Left renal pelvis (tissue), 4 donors: Measurements from ENCODE around the gene DKK3. TPM values are rescaled to one million over a fixed set of nuclear protein-coding genes. Genes with fewer than 3 reads are reported as not detected.

ENCODE experiments used
- DNase-seq, 4 donors: peaks; one replicate each; pipeline ENCODE4 v3.0.0-alpha.2; 2013; ENCODE audit warnings: low read depth in 4 of 4, low spot score in 3 of 4
- polyA plus RNA-seq, 4 donors: library from polyadenylated mRNA; unstranded; fragments of 120-200 nt; gene quantifications; one replicate each; pipeline ENCODE4 v1.2.1, GENCODE V29; 2013; ENCODE audit not compliant: insufficient read length in 4 of 4

Gene DKK3
- polyA plus RNA-seq, 4 donors: 47.6 to 320 (median 95.1) TPM

DNA sequence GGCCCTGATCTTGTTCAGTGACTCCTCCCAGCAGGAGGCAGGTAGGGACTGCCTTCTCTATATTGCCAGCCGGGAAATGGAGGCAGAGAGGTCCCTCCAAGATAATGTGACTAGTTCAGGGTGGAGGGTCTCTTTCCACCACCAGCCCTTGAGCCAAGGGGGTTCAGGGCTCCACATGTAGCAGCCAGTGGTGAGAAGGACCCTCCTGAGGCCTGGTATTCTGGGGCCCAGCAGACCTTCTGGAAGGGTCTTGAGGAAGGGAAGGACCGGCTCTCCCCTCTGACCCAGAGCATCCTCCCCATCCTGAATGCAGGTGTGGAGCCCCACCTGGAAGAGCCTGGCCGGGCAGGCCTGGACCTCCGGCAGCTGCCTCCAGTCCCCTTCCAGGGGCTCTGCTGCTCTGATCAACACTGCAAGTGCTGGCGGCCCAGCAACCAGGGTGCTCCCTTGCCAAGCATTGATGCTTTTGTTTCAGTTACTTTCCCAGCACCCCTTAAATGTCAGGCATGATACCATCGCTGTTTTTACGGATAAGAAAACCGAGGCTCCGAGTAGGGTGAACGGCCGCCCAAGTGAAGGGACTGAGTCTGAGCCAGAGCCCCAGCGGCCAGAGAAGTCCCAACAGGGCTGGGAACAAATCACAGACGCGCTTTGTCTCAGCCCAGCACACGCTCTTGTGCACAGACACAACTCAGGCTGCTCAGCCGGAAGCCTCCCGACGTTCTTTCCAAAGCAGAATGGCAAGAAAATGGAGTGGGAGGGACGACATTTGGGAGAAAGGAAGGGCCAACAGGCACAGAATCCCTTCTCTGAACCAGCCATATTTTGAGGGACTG, 38.8 kb downstream of the DKK3 start:
- DNase-seq: no peak

DNA sequence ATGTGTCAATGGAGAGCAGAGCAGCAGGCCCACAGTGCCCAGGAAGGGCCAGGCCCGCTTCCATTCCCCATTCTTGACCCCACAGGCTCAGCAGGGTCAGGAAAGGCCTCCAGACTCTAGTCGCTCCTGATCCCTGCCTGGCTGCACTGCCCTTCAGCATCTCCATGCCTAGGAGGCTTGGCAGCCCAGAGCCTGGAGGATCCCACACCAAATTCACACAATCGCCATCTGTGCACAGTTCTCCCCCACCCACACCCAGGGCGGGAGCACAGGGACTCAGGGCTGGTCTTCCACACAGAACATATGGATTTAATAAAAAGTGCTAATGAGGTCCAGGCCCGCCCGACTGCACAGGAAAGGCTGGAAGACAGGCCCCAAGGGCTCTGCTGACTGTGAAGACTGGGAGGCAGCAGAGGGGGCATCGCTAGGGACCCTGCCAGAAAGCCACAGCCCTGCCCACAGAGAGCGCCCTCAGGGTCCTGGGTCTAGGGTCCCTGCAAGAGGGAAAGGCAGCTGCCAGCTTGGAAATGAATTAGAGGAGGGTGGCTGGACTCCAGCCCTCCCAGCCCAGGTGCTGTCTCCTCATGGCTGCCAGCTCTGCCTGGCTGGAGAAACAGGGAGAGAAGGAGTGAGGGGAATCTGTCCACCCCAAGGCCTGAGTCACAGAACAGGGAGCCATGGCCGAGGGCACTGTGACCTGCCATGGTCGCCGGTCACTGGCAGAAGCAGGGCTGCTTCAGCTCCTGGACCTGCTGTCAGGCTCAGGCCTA, 39.7 kb downstream of the DKK3 start:
- DNase-seq: no peak

DNA sequence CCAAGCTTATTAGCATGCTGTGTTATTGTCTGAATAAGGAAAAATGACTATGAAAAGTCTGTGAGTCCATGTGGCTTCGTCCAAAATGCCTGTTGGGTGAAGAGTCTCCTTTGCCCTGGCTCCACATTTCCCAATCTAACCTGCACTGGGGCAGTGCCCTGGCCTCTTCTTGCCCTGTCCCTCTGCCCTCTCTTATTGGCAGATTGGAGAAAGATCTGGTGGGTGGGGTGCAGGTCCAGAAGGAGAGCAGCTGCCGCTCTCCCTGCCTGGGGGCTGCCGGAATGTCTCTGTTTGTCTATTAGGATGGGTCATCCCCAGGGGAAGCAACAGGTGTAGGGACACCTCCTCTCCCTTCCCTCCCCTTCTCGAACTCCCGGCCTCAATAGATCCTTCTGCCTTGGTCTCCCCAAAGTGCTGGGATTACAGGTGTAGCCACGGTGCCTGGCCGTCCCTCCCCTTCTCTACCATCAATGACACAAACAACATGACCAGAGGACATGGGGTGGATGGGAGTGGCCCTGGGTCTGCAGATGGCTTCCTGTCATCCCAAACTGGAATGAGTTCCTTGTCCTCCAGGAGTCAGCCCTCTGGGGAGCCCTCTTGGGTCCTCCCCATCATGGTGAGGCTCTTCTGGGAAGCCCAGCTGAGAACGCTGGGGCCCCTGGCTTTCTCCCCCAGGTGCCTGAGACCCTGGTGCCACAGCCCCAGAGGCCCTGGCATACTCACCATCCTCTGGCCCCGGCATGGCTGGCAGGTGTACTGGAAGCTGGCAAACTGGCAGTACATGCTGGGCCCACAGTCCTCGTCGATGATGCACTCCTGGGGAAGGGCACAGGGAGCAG, 40.5 kb downstream of the DKK3 start:
- DNase-seq: no peak

DNA sequence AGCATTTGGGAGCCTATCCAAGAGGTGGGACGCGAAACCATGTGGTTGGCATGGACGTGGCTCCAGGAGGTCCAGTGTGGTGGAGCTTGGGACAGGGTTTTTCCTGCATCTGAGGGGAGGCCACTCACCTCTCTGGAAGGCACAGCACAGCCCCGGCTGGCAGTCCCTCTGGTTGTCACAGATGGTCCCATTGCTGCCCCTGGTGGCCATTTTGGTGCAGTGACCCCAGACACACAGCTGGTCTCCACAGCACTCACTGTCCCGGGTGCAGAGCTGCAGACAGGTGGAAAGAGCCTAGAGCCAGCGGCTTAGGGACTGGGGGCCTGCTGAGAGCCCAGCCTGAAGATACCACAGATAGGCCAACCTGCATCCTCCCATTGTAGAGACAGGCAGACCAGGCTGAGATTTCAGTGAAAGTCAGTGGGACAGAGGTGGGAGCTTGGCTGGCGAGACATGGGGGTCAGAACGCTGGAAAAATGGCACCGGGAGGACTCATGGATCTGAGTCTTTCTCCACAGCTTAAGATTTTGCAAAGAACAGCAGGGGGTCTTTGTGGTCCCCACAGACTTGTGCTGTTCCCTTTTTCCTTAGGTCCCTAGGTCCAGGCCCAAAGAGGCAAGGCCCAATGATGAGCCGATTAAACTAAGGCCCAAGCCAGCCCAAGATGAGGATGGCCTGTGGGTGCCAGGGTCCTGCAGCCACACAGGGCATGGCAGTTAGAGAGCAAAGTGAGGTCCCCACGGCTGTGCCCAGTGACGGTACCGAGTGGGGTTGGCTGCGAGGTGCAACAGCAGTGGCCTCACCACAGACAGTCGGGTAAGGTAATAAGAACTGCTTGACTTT, 41.4 kb downstream of the DKK3 start:
- DNase-seq: no peak

DNA sequence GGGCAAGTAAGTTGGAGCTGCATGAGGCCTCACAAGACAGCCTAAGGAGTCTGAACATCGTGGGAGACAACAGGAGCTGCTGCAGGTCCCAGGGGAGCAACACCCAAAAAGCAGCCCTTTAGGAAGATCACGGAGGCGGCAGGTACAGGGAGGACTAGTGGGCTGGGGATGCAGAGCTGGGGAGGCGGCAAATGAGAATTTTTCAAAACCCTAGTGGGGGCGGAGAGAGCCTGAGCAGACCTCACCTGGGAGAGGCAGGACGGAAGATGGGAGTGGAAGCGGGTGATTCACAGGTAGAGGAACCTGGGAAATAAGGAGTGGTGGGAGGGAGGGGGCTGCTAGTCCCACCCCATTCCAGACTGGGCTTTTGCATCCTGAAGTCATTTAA, 42.1 kb downstream of the DKK3 start:
- DNase-seq: no peak

DNA sequence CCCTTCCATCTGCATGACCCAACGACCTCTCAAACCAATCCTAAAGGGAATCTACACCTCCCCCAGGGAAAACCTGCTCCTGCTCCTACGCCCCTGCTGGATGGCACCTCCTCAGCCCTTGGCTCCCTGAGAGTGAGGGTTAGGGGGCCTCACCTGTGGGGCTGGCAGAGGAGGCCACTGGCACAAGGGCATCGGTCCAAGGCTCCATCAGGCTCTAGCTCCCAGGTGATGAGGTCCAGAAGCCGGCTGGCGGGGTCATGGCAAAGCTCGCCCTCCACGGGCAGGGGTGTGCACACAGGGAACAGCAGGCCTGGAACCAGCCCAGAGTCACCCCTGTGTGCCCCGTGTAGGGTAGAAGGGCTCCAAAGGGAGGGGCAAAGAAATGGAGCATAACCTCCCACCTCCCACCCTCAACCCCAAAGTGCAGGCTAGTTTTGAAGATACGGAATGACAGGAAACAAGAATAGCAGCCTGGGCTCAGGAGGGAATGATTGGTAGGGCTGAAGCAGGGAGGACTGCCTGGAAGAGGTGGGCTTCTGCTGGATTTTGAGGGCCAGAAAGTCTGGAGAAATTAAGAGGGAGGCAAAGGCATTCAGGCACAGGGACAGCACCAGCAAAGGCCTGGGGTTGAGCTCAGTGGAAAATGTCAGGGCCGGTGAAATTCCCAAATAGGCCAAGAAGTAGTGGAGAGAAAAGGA, 42.6 kb downstream of the DKK3 start:
- no peak for DNase-seq

DNA sequence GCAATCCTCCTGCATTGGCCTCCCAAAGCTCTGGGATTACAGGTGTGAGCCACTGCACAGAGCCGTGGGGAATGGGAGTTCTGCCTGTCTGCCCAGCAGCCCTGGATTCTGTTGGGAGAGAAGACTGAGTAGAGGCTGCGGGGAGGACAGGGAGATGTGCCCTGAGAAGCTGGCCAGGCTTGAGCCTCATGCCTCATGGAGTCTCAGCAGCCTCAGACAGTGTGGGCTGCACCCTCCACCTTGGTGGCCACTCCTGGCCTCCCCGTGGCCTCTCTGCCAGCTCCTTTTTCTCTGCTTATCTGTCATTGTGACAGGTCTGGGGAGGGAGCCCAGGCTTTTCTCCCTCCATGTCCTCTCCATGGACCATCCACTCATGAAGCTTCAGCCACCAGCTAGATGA, 43.2 kb downstream of the DKK3 start:
- DNase-seq: no peak

DNA sequence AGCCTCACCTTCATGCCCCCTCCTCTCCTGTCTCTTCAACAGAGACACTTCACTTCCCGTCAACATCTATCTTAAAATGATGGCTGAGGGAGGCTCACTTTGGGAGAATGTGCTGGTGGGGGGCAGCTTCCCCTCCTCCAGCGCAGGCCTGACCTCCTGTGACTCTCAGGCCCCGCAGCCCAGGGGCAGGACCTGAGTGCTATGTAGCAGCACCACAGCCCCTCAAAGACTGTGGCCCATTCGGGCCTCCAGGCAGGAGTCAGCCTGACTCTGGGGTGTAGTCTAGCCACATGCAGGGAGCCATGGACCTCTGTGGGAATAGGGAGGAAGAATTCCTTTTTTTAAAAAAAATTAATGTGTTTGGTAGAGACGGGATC, 43.7 kb downstream of the DKK3 start:
- DNase-seq: no peak

DNA sequence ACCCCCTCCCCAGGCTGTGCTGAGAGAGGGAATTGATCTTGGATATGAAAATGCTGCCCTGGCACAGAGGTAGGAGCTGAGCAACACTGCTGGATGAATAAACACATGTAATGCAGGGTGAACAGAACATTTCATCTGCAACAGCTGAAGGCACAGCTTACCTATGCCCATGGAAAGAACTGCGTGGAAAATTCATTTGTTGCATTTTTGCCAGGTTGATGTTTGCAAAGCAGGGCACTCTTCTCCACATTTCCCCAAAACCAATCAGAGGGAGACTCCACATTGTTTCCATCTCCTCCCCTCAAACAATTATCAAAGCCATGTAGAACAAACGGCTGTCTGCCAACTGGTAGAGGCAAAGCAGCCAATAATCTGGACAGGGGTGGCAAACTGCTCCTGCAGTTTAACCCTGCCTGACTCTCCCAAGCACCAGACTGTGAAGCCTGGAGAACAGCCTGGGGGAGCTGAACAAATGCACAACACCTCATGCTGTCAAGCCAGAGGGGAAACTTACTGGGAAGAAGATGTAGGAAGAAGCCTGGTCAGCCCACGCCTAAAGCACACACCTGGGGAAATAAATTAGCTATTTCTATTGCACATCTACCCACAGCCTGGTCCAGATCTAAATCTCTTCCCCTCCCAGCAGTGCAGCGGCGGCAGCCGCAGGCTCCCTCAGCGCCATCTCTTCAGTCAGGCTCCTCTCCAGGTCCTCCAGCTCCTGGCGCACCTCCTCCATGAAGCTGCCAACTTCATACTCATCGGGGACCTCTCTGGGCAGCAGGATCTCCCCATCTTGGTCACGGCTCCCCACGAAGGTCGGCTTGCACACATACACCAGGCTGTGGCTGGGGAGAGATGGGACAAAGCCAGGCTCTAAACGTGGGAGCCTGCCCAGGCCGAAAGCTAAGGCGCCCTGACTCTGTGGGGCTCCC, 44.3 kb downstream of the DKK3 start:
- no peak for DNase-seq

DNA sequence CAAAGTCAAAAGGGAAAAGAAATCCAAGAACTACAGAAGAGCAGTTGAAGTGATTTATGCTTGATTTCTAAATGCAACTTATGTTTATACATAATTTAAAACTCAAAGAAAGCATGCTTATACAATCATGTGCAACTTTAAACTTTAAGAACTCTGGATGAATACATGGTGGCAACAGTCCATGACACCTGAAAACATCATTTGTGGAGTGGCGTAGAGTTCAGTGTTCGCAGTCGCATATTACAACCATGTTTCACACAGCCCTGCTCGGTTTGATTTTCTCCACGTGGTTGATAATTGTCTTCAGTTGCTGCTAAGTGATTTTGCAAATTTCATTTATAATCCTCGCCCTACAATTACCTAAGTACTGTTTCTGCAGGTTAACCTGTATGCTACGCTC, 45.4 kb downstream of the DKK3 start:
- no peak for DNase-seq

DNA sequence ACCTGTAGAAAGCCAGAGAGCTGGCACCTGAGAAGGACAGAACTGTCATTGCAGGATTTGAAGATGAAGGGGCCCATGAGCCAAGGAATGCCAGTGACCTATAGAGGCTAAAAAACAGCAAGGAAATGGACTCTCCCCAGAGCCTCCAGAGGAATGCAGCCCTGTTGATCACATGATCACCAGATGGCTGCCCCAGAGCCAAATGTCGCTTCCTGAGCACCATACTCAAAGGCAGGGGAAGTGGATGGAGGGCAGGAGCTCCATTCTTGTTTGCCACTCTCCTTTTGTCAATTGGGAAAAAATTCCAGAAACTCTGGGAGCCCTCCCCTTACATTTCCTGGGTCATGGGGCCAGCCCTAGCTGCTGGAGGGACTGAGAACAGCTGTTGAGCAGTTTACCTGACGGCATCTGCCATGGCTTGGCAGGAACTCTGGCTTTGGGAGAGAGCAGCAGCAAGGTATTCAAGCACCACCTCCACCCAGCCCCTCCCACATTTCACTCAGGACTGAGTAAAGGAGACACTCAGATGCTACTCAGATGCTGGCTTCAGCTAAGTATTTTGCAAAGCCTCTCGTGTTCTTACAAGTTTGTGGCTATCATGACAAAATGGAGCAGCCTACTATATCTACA, 46.9 kb downstream of the DKK3 start:
- no peak for DNase-seq

DNA sequence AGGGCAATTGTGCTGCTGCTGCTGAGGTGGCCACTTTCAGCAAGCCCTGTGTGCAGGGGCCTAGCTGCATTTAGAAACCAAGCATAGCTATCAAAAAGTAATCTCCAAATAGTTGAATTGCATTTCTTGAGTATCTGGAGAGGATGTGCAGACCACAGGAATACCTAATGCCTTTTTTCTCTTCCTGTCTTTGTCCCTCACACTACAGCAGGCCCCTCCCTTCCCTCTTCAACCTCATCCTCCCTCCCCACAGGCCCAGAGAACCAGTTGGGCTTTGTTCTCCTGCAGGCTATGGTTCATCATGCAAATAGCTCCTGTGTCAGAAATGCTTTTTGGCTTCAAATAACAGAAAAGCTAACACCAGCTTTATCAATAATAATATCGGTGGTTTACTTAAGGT, 47.7 kb downstream of the DKK3 start:
- no peak for DNase-seq

DNA sequence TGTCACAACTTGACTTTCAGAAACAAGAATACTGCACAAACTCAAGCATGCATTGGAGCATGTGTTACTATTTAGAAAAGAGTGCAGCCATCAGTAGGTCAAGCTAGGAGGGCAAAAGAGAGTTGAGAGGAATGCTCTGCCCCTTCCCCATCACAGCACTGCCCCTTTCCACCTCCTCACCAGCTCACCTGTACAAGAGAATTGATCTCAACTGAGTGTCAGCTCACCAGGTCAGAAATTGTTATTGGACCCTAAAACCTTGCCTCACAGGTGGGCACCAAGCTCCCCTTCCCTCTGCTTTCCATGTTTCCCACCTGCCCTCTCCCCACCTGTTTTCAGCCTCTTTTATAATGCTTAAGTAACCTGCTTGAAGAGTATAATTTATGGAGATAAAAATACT, 48.8 kb downstream of the DKK3 start:
- no peak for DNase-seq

DNA sequence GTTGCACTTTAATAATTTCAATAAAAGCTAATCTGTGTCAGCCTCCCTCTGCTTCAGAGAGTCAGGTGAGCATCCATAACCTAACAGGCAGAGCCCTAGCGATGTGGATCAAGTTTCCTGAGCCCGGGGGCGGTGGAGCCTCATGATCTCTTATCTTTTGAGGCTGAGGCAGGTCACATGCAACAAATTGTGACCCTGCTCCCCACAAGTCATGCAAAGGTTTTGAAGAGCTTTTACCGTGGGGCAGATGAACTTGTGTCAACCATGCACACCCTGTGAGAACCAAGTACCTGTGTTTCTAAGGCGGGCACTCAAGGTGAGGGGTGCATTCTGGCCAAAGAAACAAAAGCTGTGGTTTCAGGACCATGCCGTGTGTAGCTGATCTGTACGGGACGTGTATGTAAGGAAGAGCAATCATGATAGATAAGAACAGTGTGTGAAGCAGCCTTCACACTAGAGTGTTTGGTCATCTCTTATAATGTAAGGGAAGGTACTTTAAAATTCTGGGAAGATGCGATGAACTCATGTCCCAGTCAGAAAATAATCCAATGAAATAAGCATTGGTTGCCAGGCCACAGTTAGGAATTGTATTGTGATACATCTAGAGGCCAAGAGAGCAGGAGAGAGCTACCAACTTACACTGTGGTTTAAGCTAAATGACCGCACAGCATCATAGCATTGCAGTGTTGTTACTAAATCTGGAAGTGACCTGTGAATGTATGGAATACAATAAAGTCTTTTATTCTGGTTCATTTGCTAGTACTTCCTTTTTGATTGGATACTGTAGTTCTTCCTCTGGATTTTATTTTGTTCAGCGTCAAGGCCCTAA, 49.8 kb downstream of the DKK3 start:
- no peak for DNase-seq

DNA sequence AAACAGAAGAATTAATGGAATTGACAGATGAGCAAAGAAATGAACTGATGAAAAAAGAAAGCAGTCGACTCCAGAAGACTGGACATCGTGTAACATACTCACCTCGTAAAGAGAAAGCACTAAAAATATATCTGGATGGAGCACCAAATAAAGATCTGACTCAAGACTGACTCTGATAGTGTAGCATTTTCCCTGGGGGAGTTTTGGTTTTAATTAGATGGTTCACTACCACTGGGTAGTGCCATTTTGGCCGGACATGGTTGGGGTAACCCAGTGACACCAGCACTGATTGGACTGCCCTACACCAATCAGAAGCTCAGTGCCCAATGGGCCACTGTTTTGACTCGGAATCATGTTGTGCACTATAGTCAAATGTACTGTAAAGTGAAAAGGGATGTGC, 52.4 kb downstream of the DKK3 start:
- DNase-seq: no peak

DNA sequence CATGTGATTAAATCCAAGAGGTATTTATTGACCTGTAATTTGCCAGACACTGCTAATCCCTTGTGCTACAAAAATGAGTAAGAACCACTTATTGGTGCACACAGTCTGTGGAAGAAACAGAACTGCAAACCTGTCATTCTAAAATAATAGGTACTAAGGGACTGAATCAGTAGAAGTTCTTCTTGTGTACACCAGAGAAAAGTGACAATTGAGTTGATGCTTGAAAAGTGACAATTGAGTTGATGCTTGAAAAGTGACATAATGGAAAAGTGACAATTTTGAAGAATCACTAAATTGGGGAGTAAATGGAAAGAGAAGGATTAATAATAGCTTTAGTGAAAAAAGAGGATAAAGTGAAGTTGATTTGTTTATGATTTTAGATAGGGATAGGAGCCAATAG, 56.4 kb downstream of the DKK3 start:
- DNase-seq: no peak

DNA sequence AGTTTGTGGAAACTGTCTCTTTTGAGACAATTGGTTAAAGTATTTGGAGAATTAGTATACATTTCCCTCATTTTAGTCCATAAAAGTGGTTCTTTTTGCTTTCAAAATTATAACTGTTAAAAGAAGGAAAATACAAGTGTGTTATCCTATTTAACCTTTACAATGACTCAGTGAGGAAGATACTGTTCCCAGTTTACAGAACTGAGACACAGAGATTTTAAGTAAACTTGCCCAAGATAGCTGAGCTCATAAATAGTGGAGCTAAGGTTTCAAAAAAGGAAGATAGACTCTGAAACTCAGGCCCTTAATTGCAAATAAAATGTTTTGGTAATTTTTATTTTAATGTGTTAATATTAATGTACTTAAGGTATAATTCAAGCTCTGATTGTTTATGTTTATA, 58.9 kb downstream of the DKK3 start:
- DNase-seq: no peak
